SIG-M5 treated with dmso at 0.1 percent for 504 hours (cell line): ENCODE data around the gene PPWD1.
"Not testable (repeated sequence)": the region's sequence is repeated elsewhere in the genome, so short reads cannot be mapped to it uniquely, and the experiment has no call there.

Experiments used
- DNase-seq: peaks from one replicate; lab custom pipeline; 2025; ENCODE audit not compliant: unreplicated experiment; lab: John Stamatoyannopoulos, UW

PPWD1 gene

GRCh38 chr5:65562731-65563701, at the start of gene PPWD1, which contains the start of gene CENPK:
TSS of gene PPWD1 (plus strand) at chr5:65563296. CDS start at chr5:65563311, 15 bp downstream.
TSS of gene CENPK (minus strand) at chr5:65563168. CDS start at chr5:65554907, 8,261 bp downstream.
- peak; percentile 97 for DNase-seq

- no peak for DNase-seq
Observed at GRCh38 chr5:65525726-65526125, 37.4 kb upstream of the PPWD1 start.

GRCh38 chr5:65530904-65531303, 32.2 kb upstream of the PPWD1 start:
- no peak for DNase-seq

GRCh38 chr5:65535529-65535987, 27.5 kb upstream of the PPWD1 start:
- no peak for DNase-seq

GRCh38 chr5:65539827-65540226, 23.3 kb upstream of the PPWD1 start:
- DNase-seq = no peak

GRCh38 chr5:65544473-65544872, 18.6 kb upstream of the PPWD1 start:
- DNase-seq = no peak

GRCh38 chr5:65546141-65546540, 17.0 kb upstream of the PPWD1 start:
- no peak for DNase-seq

- DNase-seq = no peak
Observed at GRCh38 chr5:65548281-65548680, 14.8 kb upstream of the PPWD1 start.

GRCh38 chr5:65553941-65554340, 9.2 kb upstream of the PPWD1 start:
- no peak for DNase-seq

GRCh38 chr5:65555287-65555686, 7.8 kb upstream of the PPWD1 start:
- no peak for DNase-seq

- no peak for DNase-seq
Observed at GRCh38 chr5:65556181-65556580, 6.9 kb upstream of the PPWD1 start.

- DNase-seq = peak; percentile 0
Observed at GRCh38 chr5:65556718-65557117, 6.4 kb upstream of the PPWD1 start.

- DNase-seq = no peak
Observed at GRCh38 chr5:65563777-65564176, 681 bp downstream of the PPWD1 start.

GRCh38 chr5:65566505-65566904, 3.4 kb downstream of the PPWD1 start:
- DNase-seq = no peak

- DNase-seq = no peak
Observed at GRCh38 chr5:65570598-65571226, 7.6 kb downstream of the PPWD1 start.

- DNase-seq = no peak
Observed at GRCh38 chr5:65577141-65577540, 14.0 kb downstream of the PPWD1 start.

GRCh38 chr5:65588694-65589093, 25.6 kb downstream of the PPWD1 start:
- no peak for DNase-seq

GRCh38 chr5:65601761-65602160, 38.7 kb downstream of the PPWD1 start:
- DNase-seq = not testable (repeated sequence)

GRCh38 chr5:65611524-65611923, 48.4 kb downstream of the PPWD1 start:
- no peak for DNase-seq

GRCh38 chr5:65612298-65612907, 49.3 kb downstream of the PPWD1 start:
- DNase-seq = no peak

- DNase-seq = no peak
Observed at GRCh38 chr5:65620021-65620420, 56.9 kb downstream of the PPWD1 start.

GRCh38 chr5:65621961-65622360, 58.9 kb downstream of the PPWD1 start:
- not testable (repeated sequence) for DNase-seq
